OCI-LY3 (cell line): ENCODE data around the gene TRAPPC8.
"Not testable (repeated sequence)": the region's sequence is repeated elsewhere in the genome, so short reads cannot be mapped to it uniquely, and the experiment has no call there.

Experiments
- H2AFZ ChIP-seq: fragments of 200-600, 300-600 bp; shearing (Covaris generic); 2 replicates; pipeline ENCODE4 v1.6.0; 2014; ENCODE audit warnings: antibody characterized with exemption, low read depth, low read length
- H3K27ac ChIP-seq: fragments of 200-600, 300-600 bp; sonication (generic); 2 replicates; pipeline ENCODE4 v1.5.1; 2014; ENCODE audit warnings: mild to moderate bottlenecking, low read length, moderate library complexity, mixed read lengths
- H3K27me3 ChIP-seq: fragments of 200-600, 300-600 bp; sonication (generic); 2 replicates; pipeline ENCODE4 v1.6.1; 2014; ENCODE audit warnings: low read depth, low read length, mixed read lengths
- H3K36me3 ChIP-seq: fragments of 200-600, 300-600 bp; sonication (generic); replicated peaks from 2 replicates; pipeline ENCODE3; 2014; ENCODE audit warnings: low read depth, low read length, mixed read lengths
- H3K4me1 ChIP-seq: fragments of 300-600, 200-600 bp; sonication (generic); 2 replicates; pipeline ENCODE4 v1.6.1; 2014; ENCODE audit warnings: low read length, mixed read lengths
- H3K4me2 ChIP-seq: fragments of 200-600, 300-600 bp; sonication (generic); 2 replicates; pipeline ENCODE4 v1.6.1; 2014; ENCODE audit warnings: low read length, mixed read lengths
- H3K4me3 ChIP-seq: fragments of 300-600, 200-600 bp; sonication (generic); 2 replicates; pipeline ENCODE4 v1.5.1; 2014; ENCODE audit warnings: antibody characterized with exemption, mild to moderate bottlenecking, low read length, moderate library complexity
- H3K79me2 ChIP-seq: fragments of 300-600, 200-600 bp; shearing (Covaris generic); 2 replicates; pipeline ENCODE4 v1.6.1; 2014; ENCODE audit warnings: mild to moderate bottlenecking, low read length, mixed read lengths
- H3K9ac ChIP-seq: fragments of 300-600, 200-600 bp; shearing (Covaris generic); 2 replicates; pipeline ENCODE4 v1.6.0; 2014; ENCODE audit warnings: mild to moderate bottlenecking, low read length, moderate library complexity
- H3K9me3 ChIP-seq: fragments of 200-600, 300-600 bp; shearing (Covaris generic); 2 replicates; pipeline ENCODE4 v1.6.1; 2014; ENCODE audit warnings: low read length, mixed read lengths; ENCODE audit not compliant: insufficient read depth
- H4K20me1 ChIP-seq: fragments of 200-600, 300-600 bp; sonication (generic); 2 replicates; pipeline ENCODE4 v1.6.1; 2016; ENCODE audit warnings: low read length, mixed read lengths; ENCODE audit not compliant: insufficient read depth
- EZH2phosphoT487 ChIP-seq: fragments of 200-600 bp; shearing (Covaris generic); IDR thresholded peaks from 2 replicates; pipeline ENCODE4 v1.6.1; 2018; ENCODE audit warnings: antibody characterized with exemption, mixed run types, low read depth
- TF ChIP-seq, protein P1 (sequence below): fragments of 200-600, 300-600 bp; sonication (generic); IDR thresholded peaks from 2 replicates; pipeline ENCODE4 v1.5.1; 2014; ENCODE audit warnings: antibody characterized with exemption, low read length, low read depth

TRAPPC8 gene

DNA sequence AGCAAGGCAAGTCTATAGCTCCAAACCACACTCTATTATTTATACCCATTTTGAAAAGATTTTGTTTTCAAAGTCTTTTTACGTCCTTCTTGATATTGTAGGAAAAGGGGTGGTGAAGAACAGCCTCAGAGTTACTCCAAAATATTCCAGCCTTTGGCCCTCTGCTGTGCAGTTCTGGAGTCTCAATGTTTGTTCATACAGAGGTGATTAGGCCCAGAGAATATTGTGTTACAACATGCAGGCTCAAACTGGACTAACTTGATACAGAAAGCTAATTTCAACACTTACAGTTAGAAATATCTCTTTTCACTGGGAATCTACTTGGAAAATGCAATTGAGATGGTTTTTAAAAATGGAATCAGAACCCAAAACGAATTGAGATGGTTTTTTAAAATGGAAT is 141.8 kb downstream of the TRAPPC8 start:
- no peak for TF ChIP-seq EZH2phosphoT487
- TF ChIP-seq, protein P1, sequence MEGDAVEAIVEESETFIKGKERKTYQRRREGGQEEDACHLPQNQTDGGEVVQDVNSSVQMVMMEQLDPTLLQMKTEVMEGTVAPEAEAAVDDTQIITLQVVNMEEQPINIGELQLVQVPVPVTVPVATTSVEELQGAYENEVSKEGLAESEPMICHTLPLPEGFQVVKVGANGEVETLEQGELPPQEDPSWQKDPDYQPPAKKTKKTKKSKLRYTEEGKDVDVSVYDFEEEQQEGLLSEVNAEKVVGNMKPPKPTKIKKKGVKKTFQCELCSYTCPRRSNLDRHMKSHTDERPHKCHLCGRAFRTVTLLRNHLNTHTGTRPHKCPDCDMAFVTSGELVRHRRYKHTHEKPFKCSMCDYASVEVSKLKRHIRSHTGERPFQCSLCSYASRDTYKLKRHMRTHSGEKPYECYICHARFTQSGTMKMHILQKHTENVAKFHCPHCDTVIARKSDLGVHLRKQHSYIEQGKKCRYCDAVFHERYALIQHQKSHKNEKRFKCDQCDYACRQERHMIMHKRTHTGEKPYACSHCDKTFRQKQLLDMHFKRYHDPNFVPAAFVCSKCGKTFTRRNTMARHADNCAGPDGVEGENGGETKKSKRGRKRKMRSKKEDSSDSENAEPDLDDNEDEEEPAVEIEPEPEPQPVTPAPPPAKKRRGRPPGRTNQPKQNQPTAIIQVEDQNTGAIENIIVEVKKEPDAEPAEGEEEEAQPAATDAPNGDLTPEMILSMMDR: no peak
- no peak overlapping the region for H3K4me2 ChIP-seq
- no peaks in the 10 kb centered on the region for H3K79me2 ChIP-seq
- no peaks in the 10 kb centered on the region for H4K20me1 ChIP-seq
- H3K4me1 ChIP-seq: peaks cover 13% of the 10 kb centered on the region
- no peaks in the 10 kb centered on the region for H3K9me3 ChIP-seq
- no peaks in the 10 kb centered on the region for H3K27me3 ChIP-seq
- H3K27ac ChIP-seq: no peak overlapping the region
- no peak overlapping the region for H2AFZ ChIP-seq
- no peaks in the 10 kb centered on the region for H3K36me3 ChIP-seq
- H3K4me3 ChIP-seq: no peak overlapping the region
- H3K9ac ChIP-seq: no peak overlapping the region

- not testable (repeated sequence) for H3K27me3 ChIP-seq, H3K9ac ChIP-seq, H3K4me3 ChIP-seq, H3K36me3 ChIP-seq, H3K27ac ChIP-seq, H4K20me1 ChIP-seq, H2AFZ ChIP-seq, H3K4me2 ChIP-seq, H3K79me2 ChIP-seq, H3K9me3 ChIP-seq
- peaks cover 13% of the 10 kb centered on the region for H3K4me1 ChIP-seq
Observed at GRCh38 chr18:31799257-31799656, 143.7 kb downstream of the TRAPPC8 start.

GRCh38 chr18:31798399-31798798 is 144.5 kb downstream of the TRAPPC8 start:
- Histone ChIP-seq H3K4me2 (no peak overlapping the region), H3K27ac (no peak overlapping the region), H3K27me3 (no peaks in the 10 kb centered on the region), H3K79me2 (no peaks in the 10 kb centered on the region), H3K4me1 (peaks cover 18% of the 10 kb centered on the region), H4K20me1 (no peaks in the 10 kb centered on the region), H2AFZ (no peak overlapping the region), H3K9me3 (no peaks in the 10 kb centered on the region), H3K9ac (no peak overlapping the region), H3K4me3 (no peak overlapping the region), H3K36me3 (no peaks in the 10 kb centered on the region)
- TF ChIP-seq, protein P1: no peak

DNA sequence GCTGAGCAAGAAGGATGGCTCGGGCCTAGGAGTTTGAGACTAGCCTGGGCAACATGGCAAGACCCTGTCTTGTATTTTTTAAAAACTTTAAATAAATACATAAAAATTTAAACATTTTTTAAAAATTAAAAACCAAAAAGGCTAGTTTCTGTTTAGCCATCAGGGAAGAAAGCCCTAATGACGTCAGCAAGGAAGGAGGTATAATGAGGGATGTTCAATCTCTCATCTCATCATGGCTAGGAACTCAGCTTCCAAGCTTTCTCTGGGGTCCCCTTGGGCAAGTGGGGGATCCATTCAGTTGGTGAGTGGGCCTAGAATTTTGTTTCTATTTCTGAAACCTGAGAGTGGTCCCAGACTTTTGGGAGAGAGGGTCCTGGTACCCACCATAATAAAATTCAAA is 147.2 kb downstream of the TRAPPC8 start:
- Histone ChIP-seq H2AFZ (no peak overlapping the region), H3K4me2 (no peak overlapping the region), H3K4me1 (peaks cover 36% of the 10 kb centered on the region), H3K79me2 (no peaks in the 10 kb centered on the region), H3K9ac (no peak overlapping the region), H3K27me3 (no peaks in the 10 kb centered on the region), H3K4me3 (no peak overlapping the region), H3K9me3 (no peaks in the 10 kb centered on the region), H3K36me3 (no peaks in the 10 kb centered on the region), H4K20me1 (no peaks in the 10 kb centered on the region), H3K27ac (no peak overlapping the region)
- TF ChIP-seq, protein P1: no peak
- TF ChIP-seq EZH2phosphoT487: no peak

GRCh38 chr18:31793531-31793930 is 149.4 kb downstream of the TRAPPC8 start:
- Histone ChIP-seq H2AFZ (peak overlapping the region; percentile 52; the same call in 1 of the 2 replicates), H3K36me3 (no peaks in the 10 kb centered on the region), H3K9ac (no peak overlapping the region), H3K27ac (no peak overlapping the region), H3K79me2 (no peaks in the 10 kb centered on the region), H3K4me3 (no peak overlapping the region), H3K4me1 (peaks cover 22% of the 10 kb centered on the region), H4K20me1 (no peaks in the 10 kb centered on the region), H3K4me2 (peak overlapping the region; percentile 26; the same call in 1 of the 2 replicates), H3K27me3 (no peaks in the 10 kb centered on the region), H3K9me3 (no peaks in the 10 kb centered on the region)
- TF ChIP-seq, protein P1: no peak
- TF ChIP-seq EZH2phosphoT487: no peak
